SK-N-MC (cell line): ENCODE results near the gene KCNT2.

Source experiments
- EZH2 ChIP-seq: fragments of 200-600 bp; sonication (generic); IDR thresholded peaks from one replicate; pipeline ENCODE4 v1.6.1; 2017; ENCODE audit warnings: antibody characterized with exemption
- POLR2AphosphoS5 ChIP-seq: IDR thresholded peaks from 2 replicates; pipeline ENCODE4 v1.6.1; 2012; ENCODE audit warnings: mild to moderate bottlenecking, low read depth, low read length, borderline replicate concordance

- no peak for TF ChIP-seq EZH2
- no peak for TF ChIP-seq POLR2AphosphoS5
Measured at GRCh38 chr1:196405839-196406238, 202.4 kb downstream of the KCNT2 start.
